Activated naive CD4-positive, alpha-beta T cell treated with anti-CD3 and anti-CD28 coated beads for 36 hours (primary cell): ENCODE data around the gene AKIP1. TPM values are rescaled to one million over a fixed set of nuclear protein-coding genes. Genes with fewer than 3 reads are reported as not detected.
"Not testable (repeated sequence)": the region's sequence is repeated elsewhere in the genome, so short reads cannot be mapped to it uniquely, and the experiment has no call there.

Experiments
- CTCF ChIA-PET: fragments of 350-600 bp; sonication (Branson Sonifier 250); formaldehyde crosslinking; loops from one replicate; lab custom pipeline; 2021; ENCODE audit warnings: antibody characterized with exemption; lab: Charles Lee
- DNase-seq: peaks from one replicate; pipeline ENCODE4 v3.0.0-alpha.2; 2020
- H3K27ac Mint-ChIP-seq: one replicate; pipeline ENCODE4 v1.8.0; 2021; ENCODE audit warnings: mild to moderate bottlenecking, mixed read lengths
- H3K27me3 Mint-ChIP-seq: one replicate; pipeline ENCODE4 v1.8.0; 2021; ENCODE audit warnings: low read depth, mixed read lengths
- H3K36me3 Mint-ChIP-seq: one replicate; pipeline ENCODE4 v1.8.0; 2021; ENCODE audit warnings: low read depth, mixed read lengths
- H3K4me1 Mint-ChIP-seq: one replicate; pipeline ENCODE4 v1.8.0; 2021; ENCODE audit warnings: low read depth, mixed read lengths
- H3K4me3 Mint-ChIP-seq: one replicate; pipeline ENCODE4 v1.8.0; 2021; ENCODE audit warnings: mild to moderate bottlenecking, moderate library complexity, mixed read lengths
- H3K9me3 Mint-ChIP-seq: one replicate; pipeline ENCODE4 v1.8.0; 2021; ENCODE audit warnings: mixed read lengths
- intact Hi-C: fragments of 100-400 bp; cut with micrococcal nuclease; formaldehyde crosslinking; loops from one replicate; pipeline ENCODE4 v1.15.1; 2023
- total RNA-seq, 2 experiments: library from RNA; stranded (reverse); gene quantifications; one replicate each; pipeline ENCODE4 v1.2.3, GENCODE V29; 2021

AKIP1 gene
- total RNA-seq, 2 experiments from 2014 or later: 41.5 to 43.9 TPM

- H3K4me1 Mint-ChIP-seq: no peaks in the 10 kb centered on the region
- CTCF ChIA-PET: interaction anchor here (1.3 kb wide), 1 partner anchor 11 kb away, joined by 5 read pairs; no protein-coding TSS in a partner anchor
- intact Hi-C loops: no loop called here
These were observed 14.7 kb downstream of the AKIP1 start for GRCh38 chr11:8925711-8926110.

GRCh38 chr11:8926236-8926635 is 15.2 kb downstream of the AKIP1 start:
- Mint-ChIP-seq H3K27me3 (no peaks in the 10 kb centered on the region), H3K9me3 (no peaks in the 10 kb centered on the region), H3K4me3 (no peak overlapping the region), H3K4me1 (no peaks in the 10 kb centered on the region), H3K27ac (no peak overlapping the region), H3K36me3 (peaks cover 2% of the 10 kb centered on the region)
- CTCF ChIA-PET: interaction anchor here (1.0 to 1.3 kb wide), 2 partner anchors 12 to 33 kb away, joined by 3 to 5 read pairs; no protein-coding TSS in a partner anchor
- intact Hi-C loops: no loop called here
- DNase-seq: no peak

More at GRCh38 chr11:8925711-8926110, 14.7 kb downstream of the AKIP1 start:
- H3K4me3 Mint-ChIP-seq: no peak overlapping the region
- no peaks in the 10 kb centered on the region for H3K27me3 Mint-ChIP-seq
- H3K36me3 Mint-ChIP-seq: peaks cover 2% of the 10 kb centered on the region
- no peaks in the 10 kb centered on the region for H3K9me3 Mint-ChIP-seq
- DNase-seq: no peak
- H3K27ac Mint-ChIP-seq: no peak overlapping the region

- CTCF ChIA-PET: interaction anchor here (0.6 to 1.0 kb wide), 2 partner anchors 32 to 211 kb away, joined by 3 to 4 read pairs; no protein-coding TSS in a partner anchor
- H3K27ac Mint-ChIP-seq: no peak overlapping the region
These were observed 16.2 kb downstream of the AKIP1 start for GRCh38 chr11:8927233-8927632.

DNA sequence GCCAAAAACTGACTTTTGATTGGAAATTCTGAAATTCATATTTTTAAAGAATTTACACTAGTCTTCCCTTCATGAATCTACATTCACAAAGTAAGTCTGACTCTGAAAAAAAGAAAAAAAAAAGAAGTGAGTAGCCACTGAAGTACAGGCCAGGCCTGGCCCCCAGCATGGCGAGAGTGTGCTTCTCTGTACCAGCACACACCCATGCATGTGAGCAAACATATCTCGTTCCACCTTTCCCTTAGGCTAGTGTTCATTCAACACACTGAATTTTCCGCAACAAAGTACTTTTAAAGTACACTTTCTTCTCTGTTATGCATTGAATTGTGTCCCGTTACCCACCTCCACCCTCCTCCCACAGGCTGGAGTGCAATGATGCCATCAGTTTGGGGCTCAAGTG is 17.2 kb downstream of the AKIP1 start:
- Mint-ChIP-seq H3K4me1 (no peaks in the 10 kb centered on the region), H3K9me3 (no peaks in the 10 kb centered on the region), H3K27me3 (no peaks in the 10 kb centered on the region), H3K27ac (no peak overlapping the region), H3K36me3 (peaks cover 2% of the 10 kb centered on the region), H3K4me3 (no peak overlapping the region)
- no peak for DNase-seq
- CTCF ChIA-PET: no interaction called here
- intact Hi-C loops: no loop called here

More at GRCh38 chr11:8927233-8927632, 16.2 kb downstream of the AKIP1 start:
- Mint-ChIP-seq H3K27me3 (no peaks in the 10 kb centered on the region), H3K4me1 (no peaks in the 10 kb centered on the region), H3K9me3 (no peaks in the 10 kb centered on the region), H3K36me3 (peaks cover 2% of the 10 kb centered on the region), H3K4me3 (no peak overlapping the region)
- intact Hi-C loops: no loop called here
- DNase-seq: no peak

DNA sequence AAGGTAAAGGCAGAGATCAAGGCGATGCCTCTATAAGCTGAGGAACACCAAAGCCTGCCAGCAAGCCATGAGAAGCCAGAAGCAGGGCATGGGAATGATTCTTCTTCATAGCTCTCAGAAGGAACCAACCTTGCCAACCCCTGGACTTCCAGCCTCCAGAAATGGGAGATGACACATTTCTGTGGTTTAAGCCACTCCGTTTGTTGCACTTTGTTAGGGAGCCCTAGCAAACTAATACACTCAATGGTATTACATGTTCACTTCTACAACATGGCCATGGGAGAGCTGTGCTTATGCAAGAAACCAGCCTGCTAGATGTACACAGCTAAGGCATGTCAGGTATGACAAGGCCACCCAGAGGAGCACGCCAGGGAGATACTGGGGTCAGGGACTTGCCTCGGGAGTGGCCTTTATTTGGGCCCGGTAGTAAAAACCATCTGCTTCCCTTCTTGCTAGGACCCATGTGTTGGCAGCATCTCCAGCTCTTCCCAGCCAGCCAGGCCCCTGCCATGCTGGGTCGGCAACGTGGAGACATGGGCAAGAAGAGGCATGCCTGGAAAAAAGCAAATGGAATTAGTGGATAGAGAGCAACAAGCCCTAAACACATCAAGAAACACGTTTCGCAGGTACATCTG is 18.1 kb downstream of the AKIP1 start:
- CTCF ChIA-PET: interaction anchor here (1.2 kb wide), 1 partner anchor 14 kb away, joined by 3 read pairs; no protein-coding TSS in a partner anchor
- H3K9me3 Mint-ChIP-seq: no peaks in the 10 kb centered on the region
- DNase-seq: no peak
- H3K4me1 Mint-ChIP-seq: no peaks in the 10 kb centered on the region
- H3K36me3 Mint-ChIP-seq: no peaks in the 10 kb centered on the region
- H3K27me3 Mint-ChIP-seq: no peaks in the 10 kb centered on the region
- intact Hi-C loops: no loop called here
- H3K27ac Mint-ChIP-seq: no peak overlapping the region
- no peak overlapping the region for H3K4me3 Mint-ChIP-seq

DNA sequence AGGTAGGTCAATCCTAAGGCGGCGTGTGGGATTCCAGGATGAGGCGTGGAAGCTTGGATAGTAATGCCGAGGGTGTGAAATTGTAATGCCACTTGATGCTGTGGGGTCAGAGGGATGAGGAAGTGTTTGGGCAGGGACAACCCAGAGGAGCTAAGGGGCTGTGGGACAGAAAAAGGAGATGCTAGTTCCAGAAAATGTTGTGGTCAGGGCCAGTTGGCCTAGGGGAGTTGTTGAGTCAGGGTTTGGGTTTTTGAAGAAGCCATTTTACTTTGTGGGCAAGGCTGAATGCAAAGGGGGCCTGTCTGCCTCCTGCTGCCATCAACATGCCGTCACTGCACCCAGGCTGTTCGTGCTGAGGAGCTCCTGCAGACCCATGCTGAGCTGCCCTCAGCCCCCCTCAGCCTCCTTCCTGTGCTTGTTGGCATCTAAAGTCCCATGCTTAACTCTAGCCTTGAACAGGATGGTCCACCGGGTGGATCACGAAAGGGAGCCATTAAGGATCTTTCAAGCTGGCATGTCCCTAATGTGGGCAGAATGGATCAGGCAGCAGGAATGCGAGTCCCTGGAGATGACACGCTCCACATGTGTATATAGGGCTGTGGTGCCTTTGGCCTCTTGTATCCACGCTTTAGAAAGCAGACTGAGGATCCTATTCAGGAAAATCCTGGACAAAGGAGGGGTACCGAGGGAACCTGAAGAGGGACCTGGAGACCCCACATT is 19.6 kb downstream of the AKIP1 start:
- Mint-ChIP-seq H3K36me3 (no peaks in the 10 kb centered on the region), H3K27ac (no peak overlapping the region), H3K9me3 (no peaks in the 10 kb centered on the region), H3K4me1 (no peaks in the 10 kb centered on the region), H3K27me3 (no peaks in the 10 kb centered on the region), H3K4me3 (no peak overlapping the region)
- intact Hi-C loops: no loop called here
- CTCF ChIA-PET: interaction anchor here (0.6 to 1.6 kb wide), 2 partner anchors 29 to 724 kb away, joined by 3 to 4 read pairs; no protein-coding TSS in a partner anchor
- no peak for DNase-seq

GRCh38 chr11:8932564-8933180 is 21.7 kb downstream of the AKIP1 start, which contains the start of gene C11orf16:
Gene C11orf16 (minus strand): TSS chr11:8932947. CDS start chr11:8932308, 639 bp downstream.
- H3K36me3 Mint-ChIP-seq: no peaks in the 10 kb centered on the region
- DNase-seq: no peak
- intact Hi-C loops: no loop called here
- CTCF ChIA-PET: interaction anchor here (1.0 kb wide), 1 partner anchor 205 kb away, joined by 3 read pairs; no protein-coding TSS in a partner anchor
- H3K27ac Mint-ChIP-seq: no peak within 1 kb of the TSS
- H3K9me3 Mint-ChIP-seq: no peaks in the 10 kb centered on the region
- no peak within 1 kb of the TSS for H3K4me3 Mint-ChIP-seq
- H3K4me1 Mint-ChIP-seq: no peaks in the 10 kb centered on the region
- no peaks in the 10 kb centered on the region for H3K27me3 Mint-ChIP-seq

GRCh38 chr11:8933931-8934330 is 22.9 kb downstream of the AKIP1 start:
- intact Hi-C loops: no loop called here
- H3K9me3 Mint-ChIP-seq: no peaks in the 10 kb centered on the region
- CTCF ChIA-PET: interaction anchor here (1.5 kb wide), 1 partner anchor 12 kb away, joined by 3 read pairs; no protein-coding TSS in a partner anchor

DNA sequence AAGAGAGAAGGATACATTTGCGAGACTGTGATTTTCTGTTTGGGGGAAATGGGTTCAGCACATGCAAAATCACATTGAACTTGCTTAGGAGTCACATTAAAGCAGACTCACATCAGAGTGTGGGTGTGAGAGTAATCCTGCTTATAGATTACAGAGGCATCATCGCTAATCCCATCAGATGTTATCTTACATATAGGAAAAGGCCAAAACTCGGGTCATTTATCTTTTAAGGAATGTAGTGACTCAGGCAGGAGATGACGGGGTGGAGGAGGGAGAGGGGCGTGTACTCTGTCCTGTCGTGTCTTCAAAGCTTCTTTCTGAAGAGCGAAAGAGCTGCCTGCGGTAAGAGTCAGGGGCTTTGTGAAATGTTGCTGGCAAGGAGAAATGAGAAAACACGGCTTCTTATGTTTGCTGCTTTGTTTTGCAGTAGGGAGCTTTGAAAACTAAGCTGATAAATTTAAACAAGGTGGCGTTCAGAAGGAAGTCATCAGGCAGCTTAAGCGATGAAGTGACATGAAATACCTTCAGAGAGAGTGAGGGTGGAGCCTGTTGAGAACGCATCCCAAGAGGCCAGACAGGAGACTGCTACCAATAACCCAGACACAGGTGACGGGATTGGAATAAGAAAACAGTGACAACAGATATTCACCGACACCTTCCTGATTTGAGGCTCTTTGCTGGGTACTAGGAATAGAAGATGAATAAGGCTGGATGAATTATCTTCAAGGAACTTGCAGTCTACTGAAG is 23.9 kb downstream of the AKIP1 start:
- no peaks in the 10 kb centered on the region for H3K27me3 Mint-ChIP-seq
- no peaks in the 10 kb centered on the region for H3K9me3 Mint-ChIP-seq
- intact Hi-C loops: no loop called here
- H3K36me3 Mint-ChIP-seq: no peaks in the 10 kb centered on the region
- CTCF ChIA-PET: interaction anchor here (0.6 to 1.5 kb wide), 3 partner anchors 13 to 38 kb away, joined by 3 to 4 read pairs (median 3); no protein-coding TSS in a partner anchor
- H3K4me3 Mint-ChIP-seq: no peak overlapping the region
- no peaks in the 10 kb centered on the region for H3K4me1 Mint-ChIP-seq
- no peak overlapping the region for H3K27ac Mint-ChIP-seq
- no peak for DNase-seq

More at GRCh38 chr11:8933931-8934330, 22.9 kb downstream of the AKIP1 start:
- DNase-seq: no peak
- no peaks in the 10 kb centered on the region for H3K4me1 Mint-ChIP-seq
- no peak overlapping the region for H3K4me3 Mint-ChIP-seq
- H3K27me3 Mint-ChIP-seq: no peaks in the 10 kb centered on the region
- no peak overlapping the region for H3K27ac Mint-ChIP-seq
- H3K36me3 Mint-ChIP-seq: no peaks in the 10 kb centered on the region

GRCh38 chr11:8935789-8936188 is 24.8 kb downstream of the AKIP1 start:
- H3K9me3 Mint-ChIP-seq, H3K27ac Mint-ChIP-seq, H3K27me3 Mint-ChIP-seq, intact Hi-C loops, DNase-seq, H3K36me3 Mint-ChIP-seq, H3K4me1 Mint-ChIP-seq, H3K4me3 Mint-ChIP-seq: not testable (repeated sequence)
- CTCF ChIA-PET: interaction anchor here (0.6 to 1.2 kb wide), 2 partner anchors 13 to 37 kb away, joined by 3 to 4 read pairs; no protein-coding TSS in a partner anchor

DNA sequence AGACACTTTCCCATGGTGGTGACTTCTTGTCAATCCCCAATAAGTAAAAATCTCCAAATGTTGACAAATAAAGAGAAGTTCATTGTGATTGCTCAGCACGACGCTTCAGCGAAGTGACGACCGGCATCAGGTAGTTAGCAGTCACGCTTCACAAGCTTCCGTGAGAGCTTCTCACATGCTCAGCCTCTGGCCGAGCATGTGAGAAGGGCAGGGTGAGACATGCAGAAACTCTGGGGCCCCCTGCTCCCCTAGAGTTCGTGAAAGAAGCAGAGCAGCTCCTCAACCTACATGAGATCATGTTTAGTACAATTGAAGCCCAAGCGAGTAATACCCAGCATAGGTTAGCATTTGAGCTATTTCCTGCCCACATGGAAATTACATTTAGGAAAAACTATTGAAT is 26.2 kb downstream of the AKIP1 start:
- intact Hi-C loops: no loop called here
- Mint-ChIP-seq H3K4me3 (no peak overlapping the region), H3K9me3 (no peaks in the 10 kb centered on the region), H3K27me3 (peaks cover 2% of the 10 kb centered on the region), H3K4me1 (no peaks in the 10 kb centered on the region), H3K27ac (no peak overlapping the region), H3K36me3 (no peaks in the 10 kb centered on the region)
- CTCF ChIA-PET: interaction anchor here (1.0 to 1.7 kb wide), 2 partner anchors 22 kb away, joined by 3 to 4 read pairs; no protein-coding TSS in a partner anchor
- no peak for DNase-seq
